MCF 10A (cell line): ENCODE measurements around the gene CATSPER4. TPM values are rescaled to one million over a fixed set of nuclear protein-coding genes. Genes with fewer than 3 reads are reported as not detected.

ENCODE experiments used
- BruUV-seq: library from RNA; stranded (reverse); fragments of 400-500 nt; replicated peaks from 2 replicates; lab custom pipeline; 2021; lab: Mats Ljungman, UMichigan
- CTCF ChIA-PET: fragments of 300-600 bp; sonication (Branson Sonifier 250); formaldehyde crosslinking; extraction: SDS; loops from one replicate; lab custom pipeline; 2021; ENCODE audit warnings: antibody characterized with exemption, inconsistent platforms; lab: Yijun Ruan, JAX
- POLR2A ChIA-PET: fragments of 300-600, 350-650 bp; sonication (Branson Sonifier 250); formaldehyde crosslinking; extraction: SDS; loops from one replicate; lab custom pipeline; 2020; ENCODE audit warnings: antibody characterized with exemption, inconsistent platforms; lab: Yijun Ruan, JAX
- DNase-seq: peaks from one replicate; pipeline ENCODE4 v3.0.0-alpha.2; 2018; ENCODE audit not compliant: unreplicated experiment
- H3K27ac Mint-ChIP-seq: one replicate; pipeline ENCODE4 v1.8.0; 2022; ENCODE audit warnings: mild to moderate bottlenecking, low read depth, mixed read lengths; ENCODE audit not compliant: unreplicated experiment
- H3K27me3 Mint-ChIP-seq: one replicate; pipeline ENCODE4 v1.8.0; 2022; ENCODE audit warnings: mixed read lengths; ENCODE audit not compliant: insufficient read depth, unreplicated experiment
- H3K36me3 Mint-ChIP-seq: one replicate; pipeline ENCODE4 v1.8.0; 2022; ENCODE audit warnings: mild to moderate bottlenecking, moderate library complexity, mixed read lengths; ENCODE audit not compliant: insufficient read depth, unreplicated experiment
- H3K4me1 Mint-ChIP-seq: one replicate; pipeline ENCODE4 v1.8.0; 2022; ENCODE audit warnings: mixed read lengths; ENCODE audit not compliant: insufficient read depth, unreplicated experiment
- H3K4me3 Mint-ChIP-seq: one replicate; pipeline ENCODE4 v1.8.0; 2022; ENCODE audit warnings: mild to moderate bottlenecking, moderate library complexity, mixed read lengths; ENCODE audit not compliant: unreplicated experiment
- H3K9me3 Mint-ChIP-seq: one replicate; pipeline ENCODE4 v1.8.0; 2022; ENCODE audit warnings: mixed read lengths; ENCODE audit not compliant: unreplicated experiment
- intact Hi-C: fragments of 100-400 bp; cut with micrococcal nuclease; formaldehyde crosslinking; loops from 2 replicates; pipeline ENCODE4 v1.14.1; 2022
- total RNA-seq: library from RNA; stranded (reverse); gene quantifications from 2 replicates; pipeline ENCODE4 v1.2.3, GENCODE V29; 2022
- TF ChIP-seq, protein P1 (sequence below): fragments of 200-600 bp; IDR thresholded peaks from one replicate; pipeline ENCODE4 v1.8.0; 2022; ENCODE audit warnings: antibody characterized with exemption, mild to moderate bottlenecking; ENCODE audit not compliant: unreplicated experiment

Gene CATSPER4
- total RNA-seq, 1 experiment from 2014 or later: not detected

DNA sequence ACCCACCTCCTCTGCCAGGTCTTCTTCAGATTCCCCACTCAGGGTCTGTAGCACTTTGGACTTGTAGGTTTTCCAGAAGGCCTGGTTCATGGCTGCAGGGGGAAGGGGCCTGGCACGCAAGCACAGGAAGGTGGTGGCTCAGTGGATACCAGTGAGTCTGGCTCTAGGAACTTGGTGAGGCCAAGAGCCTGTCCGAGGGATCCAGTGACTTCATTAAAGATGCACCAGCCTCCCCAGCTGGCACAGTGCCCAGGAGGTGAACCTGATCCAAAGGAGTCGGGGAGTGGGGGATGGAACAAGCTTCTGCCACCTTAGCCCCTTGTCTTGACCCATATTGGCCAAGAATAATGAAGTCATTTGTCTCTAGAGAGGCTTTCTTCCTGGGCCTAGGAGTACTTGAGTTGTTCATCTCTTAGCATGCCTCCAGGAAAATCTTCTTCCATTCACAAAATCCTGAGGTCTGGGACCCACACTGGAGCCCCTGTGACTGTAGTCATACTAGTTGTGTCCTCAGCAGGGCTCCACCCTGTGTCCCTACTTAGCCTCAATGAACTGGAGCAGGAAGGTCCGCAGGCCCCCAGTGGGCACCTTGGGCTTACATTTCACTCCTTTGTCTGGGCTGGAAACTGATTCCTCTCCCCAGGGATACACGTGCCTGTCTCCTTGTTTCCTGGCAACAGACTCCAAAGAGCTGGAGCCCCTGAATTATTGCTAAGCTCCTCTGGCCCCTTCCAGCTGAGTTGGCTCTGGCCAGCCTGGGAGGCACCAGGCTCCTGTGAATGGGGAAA, 21.8 kb upstream of the CATSPER4 start, which contains the start of gene C1orf232:
TSS of gene C1orf232 (minus strand) at position 554 of the 788 bp plus-strand sequence. CDS start at position 90, 464 bp downstream.
- Mint-ChIP-seq H3K9me3 (no peaks in the 10 kb centered on the region), H3K27ac (peak within 1 kb of the TSS; percentile 93), H3K4me3 (peak within 1 kb of the TSS; percentile 86), H3K4me1 (no peaks in the 10 kb centered on the region), H3K36me3 (no peaks in the 10 kb centered on the region), H3K27me3 (no peaks in the 10 kb centered on the region)
- intact Hi-C loops: loop anchor here (1.0 to 5.0 kb wide), 3 partner anchors 66 to 224 kb away; partner anchors contain the start of gene CEP85
- BruUV-seq: no TSS peak
- ChIA-PET POLR2A (no interaction called here), CTCF (interaction anchor here (0.6 to 2.8 kb wide), 12 partner anchors 11 to 1822 kb away, joined by 3 to 20 read pairs (median 4); partner anchors contain the start of gene CEP85)
- TF ChIP-seq, protein P1, sequence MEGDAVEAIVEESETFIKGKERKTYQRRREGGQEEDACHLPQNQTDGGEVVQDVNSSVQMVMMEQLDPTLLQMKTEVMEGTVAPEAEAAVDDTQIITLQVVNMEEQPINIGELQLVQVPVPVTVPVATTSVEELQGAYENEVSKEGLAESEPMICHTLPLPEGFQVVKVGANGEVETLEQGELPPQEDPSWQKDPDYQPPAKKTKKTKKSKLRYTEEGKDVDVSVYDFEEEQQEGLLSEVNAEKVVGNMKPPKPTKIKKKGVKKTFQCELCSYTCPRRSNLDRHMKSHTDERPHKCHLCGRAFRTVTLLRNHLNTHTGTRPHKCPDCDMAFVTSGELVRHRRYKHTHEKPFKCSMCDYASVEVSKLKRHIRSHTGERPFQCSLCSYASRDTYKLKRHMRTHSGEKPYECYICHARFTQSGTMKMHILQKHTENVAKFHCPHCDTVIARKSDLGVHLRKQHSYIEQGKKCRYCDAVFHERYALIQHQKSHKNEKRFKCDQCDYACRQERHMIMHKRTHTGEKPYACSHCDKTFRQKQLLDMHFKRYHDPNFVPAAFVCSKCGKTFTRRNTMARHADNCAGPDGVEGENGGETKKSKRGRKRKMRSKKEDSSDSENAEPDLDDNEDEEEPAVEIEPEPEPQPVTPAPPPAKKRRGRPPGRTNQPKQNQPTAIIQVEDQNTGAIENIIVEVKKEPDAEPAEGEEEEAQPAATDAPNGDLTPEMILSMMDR: no peak
- DNase-seq: no peak

DNA sequence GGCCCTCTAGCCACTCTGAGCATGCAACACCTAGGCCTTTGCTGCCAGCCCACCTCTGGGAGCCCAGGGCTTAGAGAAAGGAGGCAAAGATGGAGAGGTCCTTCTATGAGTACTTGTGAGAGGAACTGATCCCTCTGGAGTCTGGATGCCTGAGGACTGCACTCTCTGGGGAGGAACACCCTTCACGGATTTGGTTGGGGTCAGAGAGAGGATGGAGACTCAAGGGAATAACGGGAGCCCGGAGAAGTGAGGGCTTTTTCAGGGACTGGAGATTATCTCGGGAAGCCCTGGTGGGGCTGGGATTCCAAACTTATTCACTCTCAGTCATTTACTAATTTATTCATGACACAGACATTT, 21.2 kb upstream of the CATSPER4 start:
- Mint-ChIP-seq H3K36me3 (no peaks in the 10 kb centered on the region), H3K27me3 (no peaks in the 10 kb centered on the region), H3K4me1 (no peaks in the 10 kb centered on the region), H3K4me3 (peak overlapping the region; percentile 86), H3K9me3 (no peaks in the 10 kb centered on the region), H3K27ac (no peak overlapping the region)
- TF ChIP-seq, protein P1: no peak
- CTCF ChIA-PET: interaction anchor here (0.6 to 2.8 kb wide), 23 partner anchors 8 to 1823 kb away, joined by 3 to 20 read pairs (median 4); partner anchors contain the start of gene CEP85
- POLR2A ChIA-PET: interaction anchor here (0.6 to 1.8 kb wide), 10 partner anchors 9 to 263 kb away, joined by 3 to 27 read pairs (median 5); partner anchors contain the start of genes CEP85, DHDDS and SH3BGRL3
- no peak for DNase-seq
- BruUV-seq: no TSS peak
- intact Hi-C loops: loop anchor here (1.0 to 5.0 kb wide), 3 partner anchors 65 to 223 kb away; partner anchors contain the start of gene CEP85

DNA sequence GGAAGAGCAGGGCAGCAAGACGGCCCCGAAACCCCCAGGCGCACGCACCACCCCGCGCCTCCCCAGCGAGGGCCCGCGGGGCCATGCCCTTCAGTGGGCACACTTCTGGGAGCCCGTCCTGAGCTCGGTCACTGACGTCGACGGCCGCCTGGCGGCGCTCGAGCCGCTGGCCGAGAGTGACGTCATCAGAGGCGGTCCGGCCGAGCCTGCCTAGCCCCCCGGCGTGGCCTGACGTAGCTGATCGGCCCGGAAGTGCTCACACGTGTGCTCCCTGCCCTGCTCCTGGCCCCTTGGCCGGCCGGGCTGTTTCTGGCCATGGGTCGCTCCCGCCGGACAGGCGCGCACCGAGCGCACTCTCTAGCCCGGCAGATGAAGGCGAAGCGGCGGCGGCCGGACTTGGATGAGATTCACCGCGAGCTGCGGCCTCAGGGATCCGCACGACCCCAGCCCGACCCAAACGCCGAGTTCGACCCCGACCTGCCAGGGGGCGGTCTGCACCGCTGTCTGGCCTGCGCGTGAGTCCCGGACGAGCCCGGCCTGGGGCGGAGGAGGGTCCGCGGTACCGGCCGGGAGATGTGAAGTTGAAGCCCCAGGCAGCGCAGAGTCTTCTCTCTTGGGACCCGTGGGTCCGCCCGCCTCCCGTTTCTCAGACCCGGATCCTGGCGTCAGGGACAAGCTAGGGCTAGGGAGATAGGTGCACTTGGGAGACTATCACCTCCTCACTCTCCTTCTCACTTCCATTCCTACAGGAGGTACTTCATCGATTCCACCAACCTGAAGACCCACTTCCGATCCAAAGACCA, 20.5 kb upstream of the CATSPER4 start, which contains the start of gene ZNF593:
TSS of gene ZNF593 (plus strand) at position 240 of the 803 bp plus-strand sequence. CDS start at position 316, 76 bp downstream.
- DNase-seq: peak; percentile 86
- intact Hi-C loops: loop anchor here (1.0 to 5.0 kb wide), 3 partner anchors 64 to 222 kb away; partner anchors contain the start of gene CEP85
- ChIA-PET POLR2A (interaction anchor here (0.5 to 1.8 kb wide), 18 partner anchors 8 to 262 kb away, joined by 3 to 27 read pairs (median 4); partner anchors contain the start of genes CEP85, DHDDS, PDIK1L and SH3BGRL3), CTCF (interaction anchor here (0.6 to 2.8 kb wide), 33 partner anchors 8 to 331 kb away, joined by 3 to 20 read pairs (median 4); partner anchors contain the start of genes CD52 and CEP85)
- Mint-ChIP-seq H3K9me3 (no peaks in the 10 kb centered on the region), H3K27me3 (no peaks in the 10 kb centered on the region), H3K27ac (peak within 1 kb of the TSS; percentile 93), H3K36me3 (no peaks in the 10 kb centered on the region), H3K4me3 (peak within 1 kb of the TSS; percentile 86), H3K4me1 (no peaks in the 10 kb centered on the region)
- TSS peak; percentile 90 for BruUV-seq
- TF ChIP-seq, protein P1: peak; percentile 91
